Panc1 (cell line): Measurements from ENCODE around the gene FRS2. TPM values are rescaled to one million over a fixed set of nuclear protein-coding genes. Genes with fewer than 3 reads are reported as not detected.
A peak's percentile ranks its signal among the peaks of the same experiment; 100 is the strongest.

ENCODE experiments used
- ATAC-seq: fragments of 200-7000 bp; cut with Tn5 transposase; 2 replicates; pipeline ENCODE4 v1.9.1; 2020; ENCODE audit warnings: mild to moderate bottlenecking, moderate library complexity
- BruUV-seq: library from RNA; stranded (reverse); fragments of 400-500 nt; replicated peaks from 2 replicates; lab custom pipeline; 2021; lab: Mats Ljungman, UMichigan
- CTCF ChIA-PET: fragments of 300-600 bp; sonication (Branson Sonifier 250); formaldehyde crosslinking; loops from one replicate; lab custom pipeline; 2022; ENCODE audit warnings: antibody characterized with exemption; lab: Charles Lee
- POLR2A ChIA-PET: fragments of 300-600 bp; sonication (Branson Sonifier 250); formaldehyde crosslinking; loops from one replicate; lab custom pipeline; 2022; ENCODE audit warnings: antibody characterized with exemption; lab: Charles Lee
- DNase-seq: peaks from one replicate; pipeline ENCODE4 v3.0.0-alpha.2; 2010; ENCODE audit warnings: low read depth, low spot score
- H3K27ac ChIP-seq: 2 replicates; pipeline ENCODE4 v1.5.1; 2011; ENCODE audit warnings: mild to moderate bottlenecking, low read length, inconsistent platforms
- H3K27me3 ChIP-seq: fragments of 200-500 bp; sonication (Bioruptor generic); 2 replicates; pipeline ENCODE4 v1.6.0; 2014; ENCODE audit warnings: low read length, inconsistent platforms; ENCODE audit not compliant: control insufficient read depth, insufficient read depth
- H3K36me3 ChIP-seq: fragments of 200-500 bp; sonication (Bioruptor generic); 2 replicates; pipeline ENCODE4 v1.5.1; 2014; ENCODE audit warnings: inconsistent platforms, mild to moderate bottlenecking, low read length, moderate library complexity; ENCODE audit not compliant: control insufficient read depth, insufficient read depth
- H3K4me1 ChIP-seq: 2 replicates; pipeline ENCODE4 v1.5.1; 2011; ENCODE audit warnings: inconsistent platforms, mild to moderate bottlenecking, low read length, moderate library complexity; ENCODE audit not compliant: control insufficient read depth, insufficient read depth
- H3K4me3 ChIP-seq, 2 experiments: 2 replicates each; pipeline ENCODE4 v1.5.1; 2011 to 2012; ENCODE audit warnings: low read depth in 2 of 2, low read length in 2 of 2, mild to moderate bottlenecking in 2 of 2, inconsistent platforms in 1 of 2, moderate library complexity in 1 of 2
- H3K9me3 ChIP-seq: fragments of 200-500 bp; sonication (Bioruptor generic); 2 replicates; pipeline ENCODE4 v1.5.1; 2014; ENCODE audit warnings: low read depth, mild to moderate bottlenecking, inconsistent platforms, low read length, moderate library complexity; ENCODE audit not compliant: control insufficient read depth, insufficient read depth
- CTCF ChIP-seq: fragments of 450-650 bp; IDR thresholded peaks from 2 replicates; pipeline ENCODE4 v1.5.1; 2017; ENCODE audit warnings: mild to moderate bottlenecking
- POLR2AphosphoS5 ChIP-seq: IDR thresholded peaks from 2 replicates; pipeline ENCODE4 v1.6.1; 2012; ENCODE audit warnings: mild to moderate bottlenecking, low read depth, low read length, moderate library complexity
- REST ChIP-seq, 2 experiments: IDR thresholded peaks; 2 replicates each; pipeline ENCODE4 v1.6.1; 2011 to 2012; ENCODE audit warnings: low read depth in 2 of 2, control low read depth in 1 of 2, low read length in 1 of 2, mild to moderate bottlenecking in 1 of 2, moderate library complexity in 1 of 2; ENCODE audit not compliant: insufficient read depth in 1 of 2
- SIN3A ChIP-seq: IDR thresholded peaks from 2 replicates; pipeline ENCODE4 v1.6.1; 2012; ENCODE audit warnings: low read depth, mild to moderate bottlenecking, low read length, moderate library complexity, borderline replicate concordance; ENCODE audit not compliant: insufficient read depth
- TCF7L2 ChIP-seq: IDR thresholded peaks from 2 replicates; pipeline ENCODE4 v1.6.1; 2011; ENCODE audit warnings: mild to moderate bottlenecking, low read depth, low read length, inconsistent platforms
- in situ Hi-C: cut with HindIII; loops from 2 replicates; pipeline ENCODE4 v1.10.0; 2016; ENCODE audit warnings: low sequenced_read_pairs, low pct_unique_long_range_greater_than_20kb
- intact Hi-C: fragments of 100-400 bp; cut with micrococcal nuclease; formaldehyde crosslinking; loops from one replicate; pipeline ENCODE4 v1.10.0; 2022; ENCODE audit not compliant: unreplicated experiment
- total RNA-seq: library from RNA; stranded (reverse); gene quantifications from one replicate; pipeline ENCODE4 v1.2.1, GENCODE V29; 2021; ENCODE audit not compliant: unreplicated experiment

Gene FRS2
- total RNA-seq, 1 experiment from 2014 or later = 26.6 TPM

GRCh38 chr12:69468237-69469026 is 1.8 kb upstream of the FRS2 start:
- H3K4me3 ChIP-seq = no peak overlapping the region
- in situ Hi-C loops = no loop called here
- DNase-seq (no peak), ATAC-seq (no peak)
- ChIA-PET CTCF (no interaction called here), POLR2A (no interaction called here)
- no peak for TF ChIP-seq TCF7L2
- no peak for TF ChIP-seq CTCF
- TF ChIP-seq POLR2AphosphoS5 = no peak
- no peak for TF ChIP-seq REST (IDR thresholded peaks at IDR 0.05; ENCODE audit: insufficient read depth in 1 of 2, low read depth in 2 of 2, low read length in 1 of 2)
- no peak for TF ChIP-seq SIN3A
- H3K36me3 ChIP-seq = no peaks in the 10 kb centered on the region; the same call in 1 of the 2 replicates
- H3K9me3 ChIP-seq = no peaks in the 10 kb centered on the region
- BruUV-seq = no TSS peak
- H3K27ac ChIP-seq = no peak overlapping the region
- intact Hi-C loops = no loop called here
- no peaks in the 10 kb centered on the region for H3K27me3 ChIP-seq
- H3K4me1 ChIP-seq = peaks cover 23% of the 10 kb centered on the region

- peaks cover 32% of the 10 kb centered on the region for H3K4me1 ChIP-seq
- no peaks in the 10 kb centered on the region for H3K27me3 ChIP-seq
- TF ChIP-seq SIN3A (no peak), POLR2AphosphoS5 (no peak), TCF7L2 (no peak), REST (IDR thresholded peaks at IDR 0.05; ENCODE audit: insufficient read depth in 1 of 2, low read depth in 2 of 2, low read length in 1 of 2) (no peak), CTCF (no peak)
- peak overlapping the region; percentile 80 to 94 for H3K4me3 ChIP-seq
- no peaks in the 10 kb centered on the region; the same call in none of the 2 replicates for H3K36me3 ChIP-seq
- H3K9me3 ChIP-seq = no peaks in the 10 kb centered on the region
- ATAC-seq (peak; percentile 28), DNase-seq (no peak)
- intact Hi-C loops (loop anchor here (2.0 kb wide), 1 partner anchor 101 kb away; no protein-coding TSS in a partner anchor), in situ Hi-C loops (no loop called here)
- peak overlapping the region; percentile 99 for H3K27ac ChIP-seq
- POLR2A ChIA-PET = no interaction called here
- TSS peak; percentile 96 for BruUV-seq
- CTCF ChIA-PET = interaction anchor here (1.0 kb wide), 1 partner anchor 100 kb away, joined by 3 read pairs; no protein-coding TSS in a partner anchor
Observed at GRCh38 chr12:69469854-69470188, 367 bp upstream of the FRS2 start.
